ENCODE data around the gene TMEM17.
"Not testable (repeated sequence)": the region's sequence is repeated elsewhere in the genome, so short reads cannot be mapped to it uniquely, and the experiment has no call there.

Gene TMEM17

GRCh38 chr2:62527478-62528210, 21.6 kb upstream of the TMEM17 start:
- no peak overlapping the region for H3K4me3 ChIP-seq (ENCODE audit: low read depth, low read length)
- DNase-seq (ENCODE audit: low read depth), result no peak
- no peak for TF ChIP-seq CTCF (IDR thresholded peaks at IDR 0.05; ENCODE audit: low read depth, low read length, missing control alignments)

- DNase-seq (ENCODE audit: low read depth), result no peak
- no peak for TF ChIP-seq CTCF (IDR thresholded peaks at IDR 0.05; ENCODE audit: low read depth, low read length, missing control alignments)
- no peak overlapping the region for H3K4me3 ChIP-seq (ENCODE audit: low read depth, low read length)
Measured at GRCh38 chr2:62526531-62527381, 20.8 kb upstream of the TMEM17 start.

- DNase-seq (ENCODE audit: low read depth), result no peak
- H3K4me3 ChIP-seq (ENCODE audit: low read depth, low read length), result no peak overlapping the region
- no peak for TF ChIP-seq CTCF (IDR thresholded peaks at IDR 0.05; ENCODE audit: low read depth, low read length, missing control alignments)
Measured at GRCh38 chr2:62525549-62526269, 19.7 kb upstream of the TMEM17 start.

GRCh38 chr2:62524293-62524941, 18.4 kb upstream of the TMEM17 start:
- no peak overlapping the region for H3K4me3 ChIP-seq (ENCODE audit: low read depth, low read length)
- no peak for DNase-seq (ENCODE audit: low read depth)
- no peak for TF ChIP-seq CTCF (IDR thresholded peaks at IDR 0.05; ENCODE audit: low read depth, low read length, missing control alignments)

- not testable (repeated sequence) for H3K4me3 ChIP-seq (ENCODE audit: low read depth, low read length); DNase-seq (ENCODE audit: low read depth)
Measured at GRCh38 chr2:62521061-62521460, 15.1 kb upstream of the TMEM17 start.

- DNase-seq (ENCODE audit: low read depth), result no peak
- no peak overlapping the region for H3K4me3 ChIP-seq (ENCODE audit: low read depth, low read length)
- TF ChIP-seq CTCF (IDR thresholded peaks at IDR 0.05; ENCODE audit: low read depth, low read length, missing control alignments), result no peak
Measured at GRCh38 chr2:62512384-62512783, 6.4 kb upstream of the TMEM17 start.

- DNase-seq (ENCODE audit: low read depth), result no peak
- no peak for TF ChIP-seq CTCF (IDR thresholded peaks at IDR 0.05; ENCODE audit: low read depth, low read length, missing control alignments)
- no peak overlapping the region for H3K4me3 ChIP-seq (ENCODE audit: low read depth, low read length)
Measured at GRCh38 chr2:62511636-62512035, 5.6 kb upstream of the TMEM17 start.
